HEK293 (cell line): ENCODE data around the gene PLA2G2E.

Experiments used
- CTCF ChIA-PET: fragments of 350-600 bp; formaldehyde crosslinking; extraction: SDS; loops from one replicate; lab custom pipeline; 2021; ENCODE audit warnings: antibody characterized with exemption; lab: Yijun Ruan, JAX
- POLR2A ChIA-PET: fragments of 300-600 bp; formaldehyde crosslinking; extraction: SDS; loops from one replicate; lab custom pipeline; 2020; ENCODE audit warnings: antibody characterized with exemption, inconsistent platforms; lab: Yijun Ruan, JAX
- H3K27ac ChIP-seq: fragments of 200-500 bp; sonication (Bioruptor generic); 2 replicates; pipeline ENCODE4 v1.5.1; 2014; ENCODE audit warnings: low read depth, low read length, control low read depth, inconsistent platforms; ENCODE audit errors: extremely low read depth
- H3K36me3 ChIP-seq, 2 experiments: fragments of 200-500 bp in 1 of 2; sonication (Bioruptor generic) in 1 of 2; 1 replicate in 1 of 2; 2 replicates in 1 of 2; pipeline ENCODE4 v1.5.1; 2014 to 2017; ENCODE audit warnings: inconsistent platforms in 2 of 2, low read length in 2 of 2; ENCODE audit not compliant: control insufficient read depth in 2 of 2, insufficient read depth in 1 of 2
- H3K4me1 ChIP-seq: fragments of 200-500 bp; sonication (Bioruptor generic); 2 replicates; pipeline ENCODE4 v1.5.1; 2014; ENCODE audit warnings: mild to moderate bottlenecking, low read length, inconsistent platforms; ENCODE audit not compliant: control insufficient read depth, insufficient read depth
- H3K4me3 ChIP-seq: 2 replicates; pipeline ENCODE4 v1.5.1; 2011; ENCODE audit warnings: low read depth, mild to moderate bottlenecking, control low read depth, low read length, moderate library complexity
- H3K9me3 ChIP-seq: fragments of 200-500 bp; sonication (Bioruptor generic); 2 replicates; pipeline ENCODE4 v1.5.1; 2014; ENCODE audit warnings: low read depth, low read length, inconsistent platforms; ENCODE audit not compliant: control insufficient read depth, insufficient read depth
- HOXD13 ChIP-seq: sonication (generic); formaldehyde crosslinking; IDR thresholded peaks from 2 replicates; pipeline ENCODE4 v1.8.0; 2022; ENCODE audit warnings: missing genetic modification reagents, borderline replicate concordance
- KLF10 ChIP-seq: fragments of 450-650 bp; IDR thresholded peaks from 2 replicates; pipeline ENCODE4 v1.5.1; 2018; ENCODE audit warnings: missing biosample characterization, mild to moderate bottlenecking, missing genetic modification characterization
- YY2 ChIP-seq: fragments of 450-650 bp; formaldehyde crosslinking; IDR thresholded peaks from 2 replicates; pipeline ENCODE4 v1.5.1; 2016; ENCODE audit warnings: missing biosample characterization, missing genetic modification characterization
- ZBTB17 ChIP-seq: fragments of 450-650 bp; formaldehyde crosslinking; IDR thresholded peaks from 2 replicates; pipeline ENCODE4 v1.5.1; 2016; ENCODE audit warnings: missing biosample characterization, missing genetic modification characterization
- ZFP3 ChIP-seq: fragments of 450-650 bp; formaldehyde crosslinking; IDR thresholded peaks from 2 replicates; pipeline ENCODE4 v1.5.1; 2016; ENCODE audit warnings: low read depth, missing biosample characterization, missing genetic modification characterization
- ZNF202 ChIP-seq: fragments of 450-650 bp; formaldehyde crosslinking; IDR thresholded peaks from 2 replicates; pipeline ENCODE4 v1.5.1; 2016; ENCODE audit warnings: missing biosample characterization, missing genetic modification characterization, borderline replicate concordance
- ZNF335 ChIP-seq: fragments of 450-650 bp; formaldehyde crosslinking; conservative IDR thresholded peaks from 2 replicates; pipeline ENCODE4 v1.5.1; 2016; ENCODE audit warnings: missing biosample characterization, missing genetic modification characterization
- ZNF350 ChIP-seq: fragments of 450-650 bp; formaldehyde crosslinking; IDR thresholded peaks from 2 replicates; pipeline ENCODE4 v1.5.0; 2017; ENCODE audit warnings: missing biosample characterization, mild to moderate bottlenecking, missing genetic modification characterization
- ZNF48 ChIP-seq: fragments of 450-650 bp; formaldehyde crosslinking; IDR thresholded peaks from 2 replicates; pipeline ENCODE4 v1.5.1; 2016; ENCODE audit warnings: missing biosample characterization, missing genetic modification characterization
- ZNF600 ChIP-seq: fragments of 450-650 bp; formaldehyde crosslinking; IDR thresholded peaks from 2 replicates; pipeline ENCODE4 v1.5.1; 2016; ENCODE audit warnings: missing biosample characterization, missing genetic modification characterization
- ZNF610 ChIP-seq: fragments of 450-650 bp; formaldehyde crosslinking; IDR thresholded peaks from 2 replicates; pipeline ENCODE4 v1.5.1; 2016; ENCODE audit warnings: missing biosample characterization, missing genetic modification characterization, borderline replicate concordance
- ZNF621 ChIP-seq: fragments of 450-650 bp; formaldehyde crosslinking; IDR thresholded peaks from 2 replicates; pipeline ENCODE4 v1.5.1; 2017; ENCODE audit warnings: missing biosample characterization, missing genetic modification characterization
- TF ChIP-seq, protein P1 (sequence below): fragments of 450-650 bp; formaldehyde crosslinking; IDR thresholded peaks from 2 replicates; pipeline ENCODE4 v1.5.1; 2016; ENCODE audit warnings: missing biosample characterization, missing genetic modification characterization
- TF ChIP-seq, protein P2 (sequence below): fragments of 450-650 bp; formaldehyde crosslinking; optimal IDR thresholded peaks from 2 replicates; pipeline ENCODE3; 2016; ENCODE audit warnings: missing biosample characterization, mild to moderate bottlenecking, missing genetic modification characterization
- TF ChIP-seq, protein P3 (sequence below): fragments of 450-650 bp; formaldehyde crosslinking; conservative IDR thresholded peaks from 2 replicates; pipeline ENCODE4 v1.5.1; 2016; ENCODE audit warnings: low read depth, missing biosample characterization, missing genetic modification characterization
- TF ChIP-seq, protein P4 (sequence below): fragments of 450-650 bp; formaldehyde crosslinking; IDR thresholded peaks from 2 replicates; pipeline ENCODE4 v1.5.1; 2016; ENCODE audit warnings: missing biosample characterization, missing genetic modification characterization, low read depth

PLA2G2E gene

DNA sequence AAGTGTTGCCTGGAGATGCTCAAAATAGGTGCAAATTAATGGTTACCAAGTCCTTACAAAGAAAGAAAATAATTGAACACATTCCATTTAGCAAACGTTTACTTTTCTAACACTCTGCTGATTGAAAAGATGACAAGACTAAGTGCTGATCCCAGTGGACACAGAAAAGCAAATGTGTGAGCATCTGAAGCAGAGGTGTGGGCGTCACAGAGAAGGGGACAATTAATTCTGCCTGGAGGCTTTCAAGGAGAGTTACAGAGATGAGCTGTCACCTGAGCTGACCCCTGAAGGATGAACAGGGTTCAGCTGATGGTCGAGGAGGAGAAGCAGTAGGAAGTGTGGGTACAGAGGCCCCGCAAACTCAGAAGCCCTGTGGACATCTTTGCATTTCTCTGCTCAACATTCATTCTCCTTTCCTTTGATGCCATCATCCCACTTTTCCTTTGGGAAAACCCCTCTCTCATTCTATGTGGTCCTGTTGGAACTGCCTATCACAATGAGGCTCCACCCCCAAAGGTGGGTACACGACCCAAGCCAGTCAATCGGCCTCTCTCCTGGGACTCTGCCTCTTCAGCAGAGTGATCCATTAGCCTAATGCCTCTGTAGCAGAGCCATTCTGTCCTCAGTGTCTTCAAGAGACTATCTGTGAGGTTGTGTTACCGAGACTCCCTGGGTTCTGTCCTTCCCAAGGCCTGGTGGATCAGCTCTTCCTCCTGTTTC lies 17.2 kb upstream of the PLA2G2E start (continued):
- TF ChIP-seq, protein P1, sequence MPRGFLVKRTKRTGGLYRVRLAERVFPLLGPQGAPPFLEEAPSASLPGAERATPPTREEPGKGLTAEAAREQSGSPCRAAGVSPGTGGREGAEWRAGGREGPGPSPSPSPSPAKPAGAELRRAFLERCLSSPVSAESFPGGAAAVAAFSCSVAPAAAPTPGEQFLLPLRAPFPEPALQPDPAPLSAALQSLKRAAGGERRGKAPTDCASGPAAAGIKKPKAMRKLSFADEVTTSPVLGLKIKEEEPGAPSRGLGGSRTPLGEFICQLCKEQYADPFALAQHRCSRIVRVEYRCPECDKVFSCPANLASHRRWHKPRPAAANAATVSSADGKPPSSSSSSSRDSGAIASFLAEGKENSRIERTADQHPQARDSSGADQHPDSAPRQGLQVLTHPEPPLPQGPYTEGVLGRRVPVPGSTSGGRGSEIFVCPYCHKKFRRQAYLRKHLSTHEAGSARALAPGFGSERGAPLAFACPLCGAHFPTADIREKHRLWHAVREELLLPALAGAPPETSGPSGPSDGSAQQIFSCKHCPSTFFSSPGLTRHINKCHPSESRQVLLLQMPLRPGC (tag by site-specific recombination): no peak
- no peak for TF ChIP-seq HOXD13 (CRISPR knock-in tag)
- no peak for TF ChIP-seq KLF10 (tag by site-specific recombination)
- TF ChIP-seq ZNF600 (tag by site-specific recombination): no peak
- no peak for TF ChIP-seq ZFP3 (tag by site-specific recombination)
- TF ChIP-seq, protein P2, sequence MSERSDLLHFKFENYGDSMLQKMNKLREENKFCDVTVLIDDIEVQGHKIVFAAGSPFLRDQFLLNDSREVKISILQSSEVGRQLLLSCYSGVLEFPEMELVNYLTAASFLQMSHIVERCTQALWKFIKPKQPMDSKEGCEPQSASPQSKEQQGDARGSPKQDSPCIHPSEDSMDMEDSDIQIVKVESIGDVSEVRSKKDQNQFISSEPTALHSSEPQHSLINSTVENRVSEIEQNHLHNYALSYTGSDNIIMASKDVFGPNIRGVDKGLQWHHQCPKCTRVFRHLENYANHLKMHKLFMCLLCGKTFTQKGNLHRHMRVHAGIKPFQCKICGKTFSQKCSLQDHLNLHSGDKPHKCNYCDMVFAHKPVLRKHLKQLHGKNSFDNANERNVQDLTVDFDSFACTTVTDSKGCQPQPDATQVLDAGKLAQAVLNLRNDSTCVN: no peak
- no peak for TF ChIP-seq ZNF610 (tag by site-specific recombination)
- no peak for TF ChIP-seq ZNF350 (tag by site-specific recombination)
- no peak for TF ChIP-seq ZNF202 (tag by site-specific recombination)

DNA sequence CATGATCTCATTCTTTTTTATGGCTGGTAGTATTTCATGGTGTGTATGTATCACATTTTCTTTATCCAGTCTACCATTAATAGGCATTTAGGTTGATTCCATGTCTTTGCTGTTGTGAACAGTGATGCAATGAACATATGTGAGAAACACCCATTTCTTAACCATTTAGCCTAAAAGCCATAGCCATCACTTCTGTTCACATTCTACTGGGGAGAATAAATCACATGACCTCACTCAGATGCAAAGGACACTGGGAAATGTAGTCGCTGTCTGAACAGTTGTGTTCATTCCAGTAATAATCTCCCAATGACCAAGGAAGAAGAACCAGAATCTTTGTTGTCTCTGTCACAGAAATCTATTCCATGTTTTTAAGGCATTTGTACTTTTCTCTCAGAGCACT lies 15.1 kb upstream of the PLA2G2E start:
- Histone ChIP-seq H3K9me3 (no peaks in the 10 kb centered on the region), H3K4me3 (no peak overlapping the region), H3K27ac (no peak overlapping the region), H3K36me3 (no peaks in the 10 kb centered on the region), H3K4me1 (no peaks in the 10 kb centered on the region)
- ChIA-PET POLR2A (no interaction called here), CTCF (no interaction called here)
- TF ChIP-seq, protein P3, sequence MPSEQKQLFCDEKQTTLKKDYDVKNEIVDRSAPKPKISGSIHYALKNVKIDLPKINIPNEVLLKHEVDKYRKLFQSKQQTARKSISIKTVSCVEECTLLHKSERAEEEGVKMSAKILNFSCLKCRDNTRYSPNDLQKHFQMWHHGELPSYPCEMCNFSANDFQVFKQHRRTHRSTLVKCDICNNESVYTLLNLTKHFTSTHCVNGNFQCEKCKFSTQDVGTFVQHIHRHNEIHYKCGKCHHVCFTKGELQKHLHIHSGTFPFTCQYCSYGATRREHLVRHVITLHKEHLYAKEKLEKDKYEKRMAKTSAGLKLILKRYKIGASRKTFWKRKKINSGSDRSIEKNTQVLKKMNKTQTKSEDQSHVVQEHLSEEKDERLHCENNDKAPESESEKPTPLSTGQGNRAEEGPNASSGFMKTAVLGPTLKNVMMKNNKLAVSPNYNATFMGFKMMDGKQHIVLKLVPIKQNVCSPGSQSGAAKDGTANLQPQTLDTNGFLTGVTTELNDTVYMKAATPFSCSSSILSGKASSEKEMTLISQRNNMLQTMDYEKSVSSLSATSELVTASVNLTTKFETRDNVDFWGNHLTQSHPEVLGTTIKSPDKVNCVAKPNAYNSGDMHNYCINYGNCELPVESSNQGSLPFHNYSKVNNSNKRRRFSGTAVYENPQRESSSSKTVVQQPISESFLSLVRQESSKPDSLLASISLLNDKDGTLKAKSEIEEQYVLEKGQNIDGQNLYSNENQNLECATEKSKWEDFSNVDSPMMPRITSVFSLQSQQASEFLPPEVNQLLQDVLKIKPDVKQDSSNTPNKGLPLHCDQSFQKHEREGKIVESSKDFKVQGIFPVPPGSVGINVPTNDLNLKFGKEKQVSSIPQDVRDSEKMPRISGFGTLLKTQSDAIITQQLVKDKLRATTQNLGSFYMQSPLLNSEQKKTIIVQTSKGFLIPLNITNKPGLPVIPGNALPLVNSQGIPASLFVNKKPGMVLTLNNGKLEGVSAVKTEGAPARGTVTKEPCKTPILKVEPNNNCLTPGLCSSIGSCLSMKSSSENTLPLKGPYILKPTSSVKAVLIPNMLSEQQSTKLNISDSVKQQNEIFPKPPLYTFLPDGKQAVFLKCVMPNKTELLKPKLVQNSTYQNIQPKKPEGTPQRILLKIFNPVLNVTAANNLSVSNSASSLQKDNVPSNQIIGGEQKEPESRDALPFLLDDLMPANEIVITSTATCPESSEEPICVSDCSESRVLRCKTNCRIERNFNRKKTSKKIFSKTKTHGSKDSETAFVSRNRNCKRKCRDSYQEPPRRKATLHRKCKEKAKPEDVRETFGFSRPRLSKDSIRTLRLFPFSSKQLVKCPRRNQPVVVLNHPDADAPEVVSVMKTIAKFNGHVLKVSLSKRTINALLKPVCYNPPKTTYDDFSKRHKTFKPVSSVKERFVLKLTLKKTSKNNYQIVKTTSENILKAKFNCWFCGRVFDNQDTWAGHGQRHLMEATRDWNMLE (tag by site-specific recombination): 0 out of 2 replicates have a peak, but pooled peaks have one; percentile 37
- TF ChIP-seq YY2 (0 out of 2 replicates have a peak, but pooled peaks have one; percentile 21), ZNF48 (no peak), ZNF621 (no peak), ZBTB17 (tag by site-specific recombination) (0 out of 2 replicates have a peak, but pooled peaks have one; percentile 10), ZNF335 (tag by site-specific recombination) (peak; percentile 43; the same call in 1 of the 2 replicates)
- TF ChIP-seq, protein P4, sequence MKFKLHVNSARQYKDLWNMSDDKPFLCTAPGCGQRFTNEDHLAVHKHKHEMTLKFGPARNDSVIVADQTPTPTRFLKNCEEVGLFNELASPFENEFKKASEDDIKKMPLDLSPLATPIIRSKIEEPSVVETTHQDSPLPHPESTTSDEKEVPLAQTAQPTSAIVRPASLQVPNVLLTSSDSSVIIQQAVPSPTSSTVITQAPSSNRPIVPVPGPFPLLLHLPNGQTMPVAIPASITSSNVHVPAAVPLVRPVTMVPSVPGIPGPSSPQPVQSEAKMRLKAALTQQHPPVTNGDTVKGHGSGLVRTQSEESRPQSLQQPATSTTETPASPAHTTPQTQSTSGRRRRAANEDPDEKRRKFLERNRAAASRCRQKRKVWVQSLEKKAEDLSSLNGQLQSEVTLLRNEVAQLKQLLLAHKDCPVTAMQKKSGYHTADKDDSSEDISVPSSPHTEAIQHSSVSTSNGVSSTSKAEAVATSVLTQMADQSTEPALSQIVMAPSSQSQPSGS (tag by site-specific recombination): peak; percentile 2; the same call in 1 of the 2 replicates
